K562 (cell line): ENCODE measurements around the gene DESI2. TPM values are rescaled to one million over a fixed set of nuclear protein-coding genes. Genes with fewer than 3 reads are reported as not detected.

ENCODE experiments used
- ATAC-seq: fragments of 200-7000 bp; cut with Tn5 transposase; 3 replicates; pipeline ENCODE4 v1.9.1; 2020; ENCODE audit warnings: moderate library complexity
- BruUV-seq: library from RNA; stranded (reverse); fragments of 400-500 nt; replicated peaks from 2 replicates; lab custom pipeline; 2021; lab: Mats Ljungman, UMichigan
- CTCF ChIA-PET: fragments of 300-600 bp; formaldehyde crosslinking; extraction: SDS; loops from one replicate; lab custom pipeline; 2021; ENCODE audit warnings: low intra/inter-chr PET ratio; lab: Yijun Ruan, JAX
- POLR2A ChIA-PET: fragments of 300-600, 350-650 bp; sonication (Branson Sonifier 250); formaldehyde crosslinking; extraction: SDS; loops from one replicate; lab custom pipeline; 2021; ENCODE audit warnings: antibody characterized with exemption, inconsistent platforms; lab: Yijun Ruan, JAX
- DNase-seq, 4 experiments: peaks; one replicate each; pipeline versions ENCODE4 v3.0.0 to v3.0.0-alpha.2; 2011 to 2018; ENCODE audit warnings: low spot score in 3 of 4, mixed read lengths in 3 of 4; ENCODE audit errors: extremely low read depth in 1 of 4
- FAIRE-seq: peaks from 2 replicates; lab custom pipeline; 2011; peaks lifted over from hg19 to GRCh38; lab: Jason Lieb, UNC
- H2AFZ ChIP-seq: 2 replicates; pipeline ENCODE4 v1.6.0; 2011; ENCODE audit warnings: low read depth, low read length, control low read depth, inconsistent platforms
- H3K27ac ChIP-seq: fragments of 200-600 bp; 3 replicates; pipeline ENCODE4 v1.8.0; 2011; ENCODE audit warnings: low read depth, mild to moderate bottlenecking, control low read depth, inconsistent platforms, low read length, moderate library complexity, mixed read lengths; ENCODE audit errors: extremely low read depth
- H3K27me3 ChIP-seq, 2 experiments: fragments of 300-600 bp in 1 of 2; 2 replicates in 1 of 2; 3 replicates in 1 of 2; pipeline versions ENCODE4 v1.6.0 to v1.8.0; 2011; ENCODE audit warnings: inconsistent platforms in 2 of 2, low read length in 2 of 2, mild to moderate bottlenecking in 1 of 2, mixed read lengths in 1 of 2, moderate library complexity in 1 of 2; ENCODE audit not compliant: control insufficient read depth in 2 of 2, insufficient read depth in 2 of 2
- H3K36me3 ChIP-seq: fragments of 300-600 bp; 3 replicates; pipeline ENCODE4 v1.8.0; 2011; ENCODE audit warnings: mild to moderate bottlenecking, low read length, inconsistent platforms; ENCODE audit not compliant: control insufficient read depth, insufficient read depth
- H3K4me1 ChIP-seq, 2 experiments: fragments of 200-600 bp in 1 of 2; replicated peaks in 1 of 2; 2 replicates in 1 of 2; 3 replicates in 1 of 2; pipeline versions ENCODE4 v1.5.1 to v1.8.0; 2011; ENCODE audit warnings: inconsistent platforms in 2 of 2, low read length in 2 of 2, mild to moderate bottlenecking in 1 of 2, mixed read lengths in 1 of 2, moderate library complexity in 1 of 2; ENCODE audit not compliant: control insufficient read depth in 2 of 2, insufficient read depth in 2 of 2
- H3K4me2 ChIP-seq: 2 replicates; pipeline ENCODE4 v1.6.1; 2011; ENCODE audit warnings: low read length, control low read depth, inconsistent platforms, mixed read lengths; ENCODE audit not compliant: insufficient read depth
- H3K4me3 ChIP-seq: fragments of 200-600 bp; sonication (generic), shearing (Covaris generic); 2 replicates; pipeline ENCODE4 v1.5.1; 2016; ENCODE audit warnings: control low read depth, inconsistent platforms
- H3K79me2 ChIP-seq: fragments of 200-600 bp; 3 replicates; pipeline ENCODE4 v1.8.0; 2011; ENCODE audit warnings: low read length, inconsistent platforms; ENCODE audit not compliant: control insufficient read depth, insufficient read depth
- H3K9ac ChIP-seq, 2 experiments: 2 replicates each; pipeline versions ENCODE4 v1.6.0 to v1.6.1; 2011; ENCODE audit warnings: low read depth in 2 of 2, low read length in 2 of 2, control low read depth in 1 of 2, inconsistent platforms in 1 of 2, mild to moderate bottlenecking in 1 of 2, mixed read lengths in 1 of 2; ENCODE audit not compliant: insufficient read depth in 1 of 2
- H3K9me1 ChIP-seq: one replicate; pipeline ENCODE4 v1.6.0; 2011; ENCODE audit warnings: inconsistent platforms, mild to moderate bottlenecking, low read length, moderate library complexity; ENCODE audit not compliant: control insufficient read depth, insufficient read depth
- H3K9me3 ChIP-seq: replicated peaks from 2 replicates; pipeline ENCODE4 v1.5.1; 2011; ENCODE audit warnings: low read depth, low read length, inconsistent platforms; ENCODE audit not compliant: control insufficient read depth, insufficient read depth
- H4K20me1 ChIP-seq: replicated peaks from 2 replicates; pipeline ENCODE4 v1.6.1; 2011; ENCODE audit warnings: low read length, inconsistent platforms, mixed read lengths; ENCODE audit not compliant: control insufficient read depth, insufficient read depth
- ATF1 ChIP-seq, 2 experiments: fragments of 450-650 bp in 1 of 2; IDR thresholded peaks; 2 replicates each; pipeline ENCODE4 v1.6.1; 2016; ENCODE audit warnings: missing compliant biosample characterization in 1 of 2, missing genetic modification characterization in 1 of 2
- EP400 ChIP-seq: fragments of 450-650 bp; IDR thresholded peaks from 2 replicates; pipeline ENCODE4 v1.6.1; 2017; ENCODE audit warnings: antibody characterized with exemption, mild to moderate bottlenecking, moderate library complexity
- FOXA3 ChIP-seq, 2 experiments: fragments of 450-650 bp in 1 of 2; sonication (generic) in 1 of 2; formaldehyde crosslinking; IDR thresholded peaks in 1 of 2; conservative IDR thresholded peaks in 1 of 2; 2 replicates each; pipeline versions ENCODE4 v1.4.0 to v1.8.0; 2020 to 2022; ENCODE audit warnings: mild to moderate bottlenecking in 2 of 2, missing genetic modification reagents in 1 of 2
- FOXP4 ChIP-seq: sonication (generic); formaldehyde crosslinking; IDR thresholded peaks from 2 replicates; pipeline ENCODE4 v1.8.0; 2022; ENCODE audit warnings: mild to moderate bottlenecking, missing genetic modification reagents, borderline replicate concordance
- ZNF24 ChIP-seq: fragments of 450-650 bp; IDR thresholded peaks from 2 replicates; pipeline ENCODE4 v1.6.1; 2016
- ZNF41 ChIP-seq: fragments of 250-450 bp; sonication (Bioruptor Pico); conservative IDR thresholded peaks from 2 replicates; pipeline ENCODE4 v1.4.0; 2020; ENCODE audit warnings: mild to moderate bottlenecking
- WGBS: fragments of 100-300 bp; shearing (Covaris generic); methylation state at CpG from one replicate; pipeline ENCODE4 v1.1.6; 2016; ENCODE audit warnings: low coverage, mixed read lengths; ENCODE audit not compliant: insufficient coverage; ENCODE audit errors: missing lambda C conversion rate; 5-methylcytosine and 5-hydroxymethylcytosine counted together
- in situ Hi-C: fragments of 300-500 bp; cut with MboI; formaldehyde crosslinking; loops from 4 replicates; pipeline ENCODE4 v1.15.0; 2018; ENCODE audit warnings: inconsistent platforms, mixed read lengths
- intact Hi-C: fragments of 100-400 bp; cut with micrococcal nuclease; formaldehyde crosslinking; loops from 2 replicates; pipeline ENCODE4 v1.14.2; 2022
- polyA plus RNA-seq, 8 experiments: library from polyadenylated mRNA; depleted of rRNA in 4 of 8; stranded (reverse) in 5 of 8; unstranded in 3 of 8; fragments of >200 nt; fragmentation: Nextera tagmentation in 2 of 8; fragmentation: Illumina TruSeq in 1 of 8; extraction: Ambion mirVana in 2 of 8; extraction: Trizol in 1 of 8; gene quantifications; 2 replicates each; pipeline versions ENCODE4 v1.2.1 to v1.2.3, GENCODE V29; 2011 to 2014; ENCODE audit warnings: inconsistent platforms in 1 of 8, missing spikeins in 1 of 8
- total RNA-seq, 7 experiments: library from RNA; depleted of rRNA in 6 of 7; stranded (reverse); fragments of >200 nt in 6 of 7; fragmentation: Illumina TruSeq in 2 of 7; extraction: Trizol in 2 of 7; gene quantifications; 2 replicates each; pipeline versions ENCODE4 v1.2.1 to v1.2.3, GENCODE V29; 2011 to 2021; ENCODE audit warnings: low replicate concordance in 1 of 7

Gene DESI2
- total and polyA plus RNA-seq, 9 of the 15 experiments (the other 6 are each of a cell fraction or from before 2014, with no cell fraction given): 17.4 to 59.4 (median 38.4) TPM

DNA sequence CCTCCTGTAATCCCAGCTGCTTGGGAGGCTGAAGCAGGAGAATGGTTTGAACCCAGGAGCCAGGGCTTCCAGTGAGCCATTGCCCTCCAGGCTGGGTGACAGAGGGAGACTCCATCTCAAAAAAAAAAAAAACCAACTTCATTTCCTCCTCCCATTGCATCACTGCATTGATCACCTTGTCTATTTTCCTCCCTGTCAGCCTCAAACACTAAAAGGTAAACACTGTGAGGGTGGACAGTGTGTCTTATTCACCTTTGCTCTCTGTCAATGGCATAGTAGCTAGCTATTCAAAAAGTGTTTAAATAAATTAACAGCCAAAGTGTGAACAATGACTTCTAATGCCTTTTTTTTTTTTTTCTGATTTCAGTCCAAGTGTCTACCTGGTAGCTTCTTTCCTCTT is 13.4 kb upstream of the DESI2 start (continued):
- TF ChIP-seq ZNF41: no peak
- TF ChIP-seq, all 486 proteins: peak for 0

- DNase-seq: no peak
- 10% methylated on average over 6 of the region's 6 CpGs for WGBS
- H3K27me3 ChIP-seq: peaks cover 56 to 62% of the 10 kb centered on the region in 2 experiments
- H3K9ac ChIP-seq: no peak overlapping the region
- POLR2A ChIA-PET: interaction anchor here (0.6 to 0.7 kb wide), 2 partner anchors 9 kb away, joined by 3 read pairs; no protein-coding TSS in a partner anchor
- no peak overlapping the region for H2AFZ ChIP-seq
- H3K79me2 ChIP-seq: no peaks in the 10 kb centered on the region
- TF ChIP-seq ATF1 (CRISPR knock-in tag; IDR thresholded peaks at IDR 0.05) (no peak), ATF1 (tag; IDR thresholded peaks at IDR 0.05) (peak; percentile 49), ZNF24 (no peak), FOXA3 (CRISPR knock-in tag; conservative IDR thresholded peaks at IDR 0.05 in 1 of 2, IDR thresholded peaks at IDR 0.05 in 1 of 2) (no peak), FOXP4 (CRISPR knock-in tag) (no peak), EP400 (no peak)
- TF ChIP-seq, all 486 proteins: peak for 1
- in situ Hi-C loops (no loop called here), intact Hi-C loops (no loop called here)
- Histone ChIP-seq H3K36me3 (no peaks in the 10 kb centered on the region), H3K27ac (no peak overlapping the region), H3K9me1 (no peaks in the 10 kb centered on the region), H3K9me3 (no peaks in the 10 kb centered on the region), H3K4me2 (no peak overlapping the region), H3K4me3 (no peak overlapping the region), H3K4me1 (peaks cover 0 to 4% of the 10 kb centered on the region in 2 experiments; a peak in 1 of 5 replicates), H4K20me1 (no peaks in the 10 kb centered on the region; the same call in 1 of the 2 replicates)
- CTCF ChIA-PET: no interaction called here
- no peak for FAIRE-seq
- ATAC-seq: no peak
- BruUV-seq: no TSS peak
Observed at GRCh38 chr1:244640917-244641316, 12.0 kb upstream of the DESI2 start.
